ENCODE measurements around the gene TCP11. TPM values are rescaled to one million over a fixed set of nuclear protein-coding genes. Genes with fewer than 3 reads are reported as not detected.

TCP11 gene
- not detected for total RNA-seq

GRCh38 chr6:35141007-35141655, at the start of gene TCP11:
Gene TCP11 (minus strand): TSS chr6:35141339. CDS start chr6:35140870, 469 bp downstream.
- POLR2A ChIA-PET, result no interaction called here
- CTCF ChIA-PET, result interaction anchor here (0.8 to 2.0 kb wide), 4 partner anchors 13 to 154 kb away, joined by 3 to 8 read pairs (median 6); no protein-coding TSS in a partner anchor

GRCh38 chr6:35190306-35190705, 49.2 kb upstream of the TCP11 start:
- ChIA-PET POLR2A (no interaction called here), CTCF (interaction anchor here (0.9 kb wide), 1 partner anchor 51 kb away, joined by 4 read pairs; no protein-coding TSS in a partner anchor)

GRCh38 chr6:35188886-35189285, 47.7 kb upstream of the TCP11 start:
- ChIA-PET CTCF (interaction anchor here (1.0 to 1.8 kb wide), 2 partner anchors 10 to 17 kb away, joined by 3 to 5 read pairs; no protein-coding TSS in a partner anchor), POLR2A (no interaction called here)

GRCh38 chr6:35186571-35186970, 45.4 kb upstream of the TCP11 start:
- CTCF ChIA-PET, result interaction anchor here (0.5 kb wide), 1 partner anchor 19 kb away, joined by 3 read pairs; no protein-coding TSS in a partner anchor
- POLR2A ChIA-PET, result no interaction called here

GRCh38 chr6:35185971-35186370, 44.8 kb upstream of the TCP11 start:
- ChIA-PET CTCF (interaction anchor here (0.5 to 1.4 kb wide), 2 partner anchors 20 to 39 kb away, joined by 3 read pairs; no protein-coding TSS in a partner anchor), POLR2A (no interaction called here)

GRCh38 chr6:35185302-35185681, 44.2 kb upstream of the TCP11 start:
- ChIA-PET CTCF (interaction anchor here (1.4 kb wide), 1 partner anchor 38 kb away, joined by 3 read pairs; no protein-coding TSS in a partner anchor), POLR2A (no interaction called here)

GRCh38 chr6:35184580-35185301, 43.6 kb upstream of the TCP11 start:
- POLR2A ChIA-PET, result no interaction called here
- CTCF ChIA-PET, result interaction anchor here (1.4 kb wide), 1 partner anchor 38 kb away, joined by 3 read pairs; no protein-coding TSS in a partner anchor

GRCh38 chr6:35183935-35184334, 42.8 kb upstream of the TCP11 start:
- CTCF ChIA-PET, result interaction anchor here (0.7 kb wide), 1 partner anchor 196 kb away, joined by 3 read pairs; no protein-coding TSS in a partner anchor
- POLR2A ChIA-PET, result no interaction called here

GRCh38 chr6:35183281-35183680, 42.1 kb upstream of the TCP11 start:
- ChIA-PET CTCF (no interaction called here), POLR2A (no interaction called here)

GRCh38 chr6:35181933-35182612, 40.9 kb upstream of the TCP11 start:
- POLR2A ChIA-PET, result no interaction called here
- CTCF ChIA-PET, result no interaction called here

- POLR2A ChIA-PET, result no interaction called here
Observed at GRCh38 chr6:35181308-35181932, 40.3 kb upstream of the TCP11 start.

GRCh38 chr6:35179901-35180535, 38.9 kb upstream of the TCP11 start:
- ChIA-PET POLR2A (no interaction called here), CTCF (interaction anchor here (0.8 kb wide), 1 partner anchor 40 kb away, joined by 3 read pairs; no protein-coding TSS in a partner anchor)

More at GRCh38 chr6:35181308-35181932, 40.3 kb upstream of the TCP11 start:
- CTCF ChIA-PET, result no interaction called here

- CTCF ChIA-PET, result interaction anchor here (0.8 kb wide), 1 partner anchor 39 kb away, joined by 3 read pairs; no protein-coding TSS in a partner anchor
- POLR2A ChIA-PET, result no interaction called here
Observed at GRCh38 chr6:35178932-35179832, 38.0 kb upstream of the TCP11 start.

- POLR2A ChIA-PET, result no interaction called here
- CTCF ChIA-PET, result no interaction called here
Observed at GRCh38 chr6:35178012-35178411, 36.9 kb upstream of the TCP11 start.

- POLR2A ChIA-PET, result no interaction called here
- CTCF ChIA-PET, result no interaction called here
Observed at GRCh38 chr6:35177596-35177995, 36.5 kb upstream of the TCP11 start.

- POLR2A ChIA-PET, result no interaction called here
- CTCF ChIA-PET, result interaction anchor here (0.9 kb wide), 1 partner anchor 62 kb away, joined by 6 read pairs; no protein-coding TSS in a partner anchor
Observed at GRCh38 chr6:35177157-35177556, 36.0 kb upstream of the TCP11 start.

GRCh38 chr6:35176301-35177024, 35.3 kb upstream of the TCP11 start:
- CTCF ChIA-PET, result interaction anchor here (0.9 kb wide), 1 partner anchor 63 kb away, joined by 6 read pairs; no protein-coding TSS in a partner anchor
- POLR2A ChIA-PET, result no interaction called here

- CTCF ChIA-PET, result no interaction called here
Observed at GRCh38 chr6:35174501-35174900, 33.4 kb upstream of the TCP11 start.

More at GRCh38 chr6:35174501-35174900, 33.4 kb upstream of the TCP11 start:
- POLR2A ChIA-PET, result no interaction called here
